Stimulated activated CD8-positive, alpha-beta memory T cell treated with anti-CD3 and anti-CD28 coated beads, Interleukin-12 subunit alpha, Interleukin-12 subunit beta, amount 100 ng/mL, for 1 hour (primary cell): ENCODE results near the gene FAM219B.

Experiments
- DNase-seq: peaks from one replicate; pipeline ENCODE4 v3.0.0-alpha.2; 2020; ENCODE audit warnings: low read depth

FAM219B gene

GRCh38 chr15:74873036-74873755 lies 33.5 kb downstream of the FAM219B start, which contains the start of gene SCAMP2:
TSS of gene SCAMP2 (minus strand) at chr15:74873365. CDS start at chr15:74873255, 110 bp downstream.
- DNase-seq, result peak; percentile 81

GRCh38 chr15:74872702-74873035 lies 34.0 kb downstream of the FAM219B start:
- no peak for DNase-seq

DNA sequence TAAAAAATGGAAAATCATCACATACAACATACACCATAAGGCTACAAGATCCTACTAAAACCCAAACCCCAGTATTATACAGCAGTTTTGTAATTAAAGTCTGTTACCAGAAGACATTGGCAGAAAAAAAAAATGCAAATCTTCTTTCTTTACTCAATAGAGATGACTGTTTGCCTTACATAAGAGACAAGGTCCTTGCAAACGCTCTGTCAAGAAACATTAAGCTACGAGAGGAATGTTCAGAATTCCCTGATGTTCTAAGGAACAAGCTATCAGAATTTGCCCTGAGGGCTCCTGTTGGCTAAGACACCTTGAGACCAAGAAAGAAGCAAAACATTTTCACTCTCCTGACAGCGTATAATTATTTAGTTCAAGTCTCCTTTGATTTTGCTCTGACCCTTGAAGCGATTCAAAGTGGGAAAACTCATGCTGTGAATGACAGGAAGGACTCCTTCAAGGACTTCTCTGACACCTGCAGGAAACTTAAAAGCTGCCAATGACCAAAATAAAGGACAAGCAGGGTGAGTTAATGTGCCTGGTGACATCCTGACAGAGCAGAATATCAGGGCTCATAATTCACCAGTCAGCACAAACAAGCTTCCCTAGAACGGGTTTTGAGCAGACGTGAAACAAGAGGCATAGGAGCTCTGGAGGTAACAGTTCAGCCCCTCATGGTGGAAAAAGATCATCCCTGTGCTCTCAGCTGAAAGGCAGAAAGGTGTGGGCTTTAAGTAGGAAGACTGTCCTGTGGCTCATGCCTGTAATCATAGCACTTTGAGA lies 36.0 kb downstream of the FAM219B start:
- DNase-seq, result no peak

GRCh38 chr15:74869726-74870407 lies 36.8 kb downstream of the FAM219B start:
- DNase-seq, result no peak

DNA sequence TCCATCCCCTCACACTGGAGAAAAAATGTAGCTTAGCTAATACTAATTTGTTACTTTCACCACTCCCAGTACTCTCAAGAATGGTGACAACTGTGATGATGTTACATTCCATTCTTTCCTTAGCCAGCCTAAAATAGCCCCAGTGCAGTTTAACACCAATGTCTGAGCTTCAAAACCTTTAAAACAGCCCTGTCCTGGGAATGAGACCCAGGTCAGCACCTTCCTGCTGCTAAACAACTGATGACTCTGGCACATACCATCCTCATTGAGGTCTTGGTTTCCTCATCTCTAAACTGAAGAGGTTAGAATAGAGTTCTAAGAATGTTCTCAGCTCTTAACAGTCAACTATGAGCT lies 37.3 kb downstream of the FAM219B start:
- DNase-seq, result no peak

DNA sequence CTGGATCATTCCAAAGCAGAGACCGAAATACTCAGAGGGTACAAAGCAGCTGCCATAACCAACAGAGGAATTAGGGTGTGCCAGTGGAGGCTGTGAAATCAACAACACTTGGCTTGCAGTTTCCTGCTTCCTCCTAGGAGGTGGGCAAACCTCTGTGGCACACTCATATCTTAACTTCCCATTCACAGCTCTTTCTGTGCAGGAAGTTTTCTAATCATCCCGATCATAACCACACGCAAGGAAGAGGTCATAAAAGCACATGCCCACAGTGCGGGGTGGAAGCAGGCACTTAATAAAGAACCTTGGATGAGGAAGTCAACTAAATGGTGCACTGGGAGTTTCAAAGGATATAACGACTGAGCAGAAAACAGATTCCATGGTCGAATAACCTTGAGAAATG lies 38.6 kb downstream of the FAM219B start:
- DNase-seq, result no peak

DNA sequence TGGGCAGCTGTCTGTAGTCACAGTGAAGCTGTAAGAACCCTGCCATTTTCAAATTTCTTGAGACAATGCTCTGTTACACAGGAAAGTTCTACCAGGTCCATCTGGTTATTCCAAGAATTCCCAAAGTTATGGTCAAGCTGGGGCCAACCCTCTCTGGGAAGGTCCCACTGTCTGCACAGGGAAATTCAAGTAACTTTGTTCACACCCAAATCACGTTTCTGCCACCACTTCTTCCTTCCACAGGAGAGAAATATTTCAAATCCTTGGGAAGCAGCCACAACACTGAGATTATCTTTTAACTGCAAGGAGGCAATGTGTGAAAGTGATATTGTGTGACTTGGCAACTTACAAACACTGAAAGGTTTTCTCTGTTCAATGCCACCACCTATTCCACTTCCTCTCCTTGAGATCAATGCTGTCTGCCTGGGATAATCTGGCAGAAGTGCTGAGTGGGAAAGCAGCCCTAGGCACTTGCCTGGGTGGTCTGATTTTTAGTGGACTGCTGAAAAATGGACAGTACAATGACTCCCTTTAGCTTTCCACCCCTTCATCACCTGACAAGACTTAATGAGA lies 39.1 kb downstream of the FAM219B start:
- DNase-seq, result no peak

- DNase-seq, result no peak
Measured at GRCh38 chr15:74866090-74866489, 40.6 kb downstream of the FAM219B start.

GRCh38 chr15:74865316-74865715 lies 41.3 kb downstream of the FAM219B start:
- no peak for DNase-seq

DNA sequence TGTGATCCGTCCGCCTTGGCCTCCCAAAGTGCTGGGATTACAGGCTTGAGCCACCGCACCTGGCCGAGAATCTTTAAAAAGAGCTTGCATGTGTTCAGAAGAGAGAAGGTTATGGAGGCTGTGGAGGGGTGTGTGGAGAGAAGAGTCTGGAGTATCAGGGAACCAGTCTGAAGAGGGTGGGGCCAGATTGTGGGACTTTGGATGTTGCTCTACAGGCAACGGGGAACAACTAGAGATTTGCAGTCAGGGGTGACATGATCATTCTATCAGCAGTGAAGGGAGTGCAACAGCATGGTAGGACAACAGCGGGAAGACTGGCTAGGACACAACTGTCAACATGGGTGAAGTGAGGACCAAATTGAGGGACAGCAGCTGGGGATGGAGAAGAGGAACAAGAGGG lies 42.4 kb downstream of the FAM219B start:
- no peak for DNase-seq

DNA sequence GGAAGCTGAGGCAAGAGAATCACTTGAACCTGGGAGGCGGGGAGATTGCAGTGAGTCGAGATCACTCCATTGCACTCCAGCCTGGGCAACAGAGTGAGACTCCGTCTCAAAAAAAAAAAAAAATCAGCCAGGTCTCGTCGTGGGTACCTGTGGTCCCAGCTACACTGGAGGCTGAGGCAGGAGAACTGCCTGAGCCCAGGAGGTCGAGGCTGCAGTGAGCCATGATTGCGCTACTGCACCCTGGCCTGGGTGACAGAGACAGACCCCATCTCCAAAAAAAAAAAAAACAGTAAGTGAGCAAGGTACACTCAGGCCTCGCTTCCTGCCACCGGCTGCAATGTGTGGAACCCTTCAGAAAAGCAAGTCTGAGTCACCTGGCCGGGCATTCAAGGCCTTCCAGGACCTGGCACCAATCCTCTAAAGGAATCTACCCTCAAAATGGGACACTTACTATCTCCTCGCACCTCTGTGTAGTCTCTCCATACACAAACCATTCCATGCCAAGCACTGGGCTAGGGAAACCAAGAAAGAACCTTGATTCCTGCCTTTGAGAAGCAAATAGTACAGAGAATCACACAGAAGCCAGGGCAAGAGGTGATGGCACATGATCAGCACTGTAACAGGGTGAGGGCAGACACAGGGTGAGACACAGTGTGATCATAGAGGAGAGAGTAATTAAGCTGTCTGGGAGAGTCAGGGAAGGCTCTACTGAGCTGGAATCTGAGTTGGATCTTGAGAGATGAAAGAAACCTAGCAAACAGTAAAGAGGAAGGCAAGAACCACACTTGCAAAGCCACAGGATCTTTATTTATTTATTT lies 43.2 kb downstream of the FAM219B start:
- no peak for DNase-seq

DNA sequence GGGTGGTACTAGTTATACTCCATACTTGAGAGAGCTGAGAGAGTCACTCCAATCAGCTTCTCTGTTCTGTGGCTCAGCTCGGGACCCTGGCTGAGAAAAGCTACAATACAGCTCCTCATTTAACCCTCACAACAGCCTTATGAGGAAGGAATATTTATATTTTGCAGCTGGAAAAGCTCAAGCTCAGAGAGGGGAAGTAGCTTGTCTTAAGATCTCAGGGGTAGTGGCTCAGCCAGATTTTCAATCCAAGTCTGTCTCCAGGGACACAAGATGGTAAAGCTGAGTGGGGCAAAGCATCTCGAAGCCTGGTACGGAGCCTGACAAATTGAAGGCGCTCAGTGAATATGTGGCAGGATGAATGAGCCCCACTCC lies 48.3 kb downstream of the FAM219B start:
- no peak for DNase-seq

DNA sequence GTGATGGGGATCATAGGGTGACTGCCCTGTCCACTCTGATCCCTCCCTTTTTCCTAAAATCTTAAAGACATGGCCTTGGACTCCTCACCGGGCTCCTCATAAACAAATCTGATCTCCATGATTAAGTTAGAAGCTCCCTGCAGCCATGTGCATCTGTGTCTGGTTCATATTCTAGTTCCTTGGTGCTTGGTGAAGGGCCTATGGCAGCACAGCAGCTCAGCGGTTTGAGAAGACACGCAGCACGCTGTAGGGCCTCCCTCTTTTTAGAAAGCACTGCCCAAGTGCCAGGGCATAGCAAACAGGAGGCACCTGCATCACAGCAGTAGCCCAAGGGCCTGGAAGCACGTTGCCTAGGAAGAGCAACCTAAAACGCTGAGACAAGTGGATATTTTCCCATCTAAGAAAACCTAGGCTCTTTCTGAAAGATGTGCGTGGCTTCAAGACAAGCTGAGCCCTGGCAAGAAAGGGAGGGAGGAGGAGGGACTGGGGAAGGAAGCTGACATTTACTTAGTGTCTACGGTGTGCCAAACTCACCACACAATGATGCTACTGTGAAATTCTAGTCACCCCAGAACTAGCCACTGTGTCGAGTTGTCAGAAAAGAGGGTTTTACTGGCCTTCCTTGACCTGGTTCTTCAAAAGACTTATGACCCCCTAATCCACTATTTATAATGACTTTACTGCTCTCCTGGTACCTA lies 48.8 kb downstream of the FAM219B start:
- DNase-seq, result no peak

DNA sequence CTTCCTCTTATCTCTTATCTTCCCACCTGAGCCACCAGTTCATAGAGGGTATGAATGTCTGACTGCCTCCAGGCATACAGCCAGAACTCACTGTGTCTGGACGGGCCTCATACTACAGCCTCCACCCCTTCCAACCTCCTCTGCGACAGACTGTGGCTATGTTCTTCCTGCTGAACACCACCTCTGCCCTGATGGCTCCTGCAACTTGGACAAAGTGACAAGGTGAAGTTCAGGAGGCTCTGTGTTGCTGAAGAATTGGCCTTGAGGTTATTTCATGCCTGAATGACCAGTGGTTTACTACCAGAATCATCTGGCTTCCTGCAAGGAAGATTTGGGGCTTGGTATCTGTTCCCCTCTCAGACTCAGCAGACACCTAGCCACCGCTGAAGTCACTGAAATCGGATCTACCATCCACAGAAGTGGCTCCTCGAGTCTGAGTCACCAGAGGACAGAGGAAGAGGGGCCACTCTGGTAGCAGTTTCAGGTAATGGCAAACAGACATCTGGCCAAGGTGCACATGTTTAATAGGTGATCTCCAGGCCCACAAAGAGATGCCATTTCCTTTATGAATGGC lies 49.5 kb downstream of the FAM219B start:
- DNase-seq, result no peak

- no peak for DNase-seq
Measured at GRCh38 chr15:74856537-74856936, 50.1 kb downstream of the FAM219B start.

DNA sequence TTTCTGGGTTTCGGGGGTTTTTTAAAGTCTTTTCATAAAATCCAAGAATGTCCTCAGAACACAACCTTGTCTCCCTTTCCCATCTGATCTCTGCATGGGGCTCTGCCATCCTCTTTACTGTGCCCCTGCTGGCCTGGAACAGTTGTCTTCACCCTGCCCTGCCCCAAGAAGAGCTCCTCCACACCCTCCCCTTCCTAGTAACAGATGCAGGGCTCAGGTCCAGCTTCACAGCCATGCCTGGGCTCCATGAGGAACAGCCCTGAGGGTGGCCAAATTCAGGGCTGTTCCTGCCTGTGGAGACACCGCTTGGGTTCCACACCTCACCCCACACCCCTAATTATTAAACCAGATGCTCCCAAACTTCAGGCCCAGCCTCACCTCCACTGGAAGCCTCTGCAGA lies 50.8 kb downstream of the FAM219B start:
- no peak for DNase-seq

GRCh38 chr15:74854453-74855022 lies 52.1 kb downstream of the FAM219B start:
- no peak for DNase-seq

DNA sequence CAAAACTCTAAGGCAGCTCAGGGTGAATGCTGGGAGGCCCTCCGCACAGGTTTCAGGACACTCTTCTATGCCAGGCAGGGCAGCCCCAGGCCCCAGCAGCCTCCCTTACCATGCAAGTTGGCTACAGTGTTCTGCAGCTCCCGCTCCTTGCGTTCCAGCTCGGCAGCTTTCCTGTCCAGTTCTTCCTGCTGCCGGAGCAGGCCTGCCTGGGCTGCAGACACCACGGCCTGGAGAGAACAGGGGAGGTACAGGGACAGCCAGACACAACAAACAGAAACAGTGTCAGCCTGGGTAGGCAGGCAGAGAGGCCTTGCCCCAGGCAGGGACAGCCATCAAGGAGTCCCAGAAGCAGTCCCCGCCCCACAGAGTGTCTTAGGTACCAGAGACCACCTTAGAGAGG lies 54.7 kb downstream of the FAM219B start:
- DNase-seq, result no peak

GRCh38 chr15:74850393-74850792 lies 56.3 kb downstream of the FAM219B start:
- no peak for DNase-seq
